NCI-H226 (cell line): ENCODE data around the gene SPTSSA.
"Not testable (repeated sequence)": the region's sequence is repeated elsewhere in the genome, so short reads cannot be mapped to it uniquely, and the experiment has no call there.

Experiments
- DNase-seq: peaks from one replicate; pipeline ENCODE4 v3.0.0-alpha.2; 2015

Gene SPTSSA

GRCh38 chr14:34426313-34427295 lies 35.4 kb downstream of the SPTSSA start:
- DNase-seq = no peak

- no peak for DNase-seq
These were observed 36.8 kb downstream of the SPTSSA start for GRCh38 chr14:34425095-34425851.

- DNase-seq = no peak
These were observed 37.6 kb downstream of the SPTSSA start for GRCh38 chr14:34424488-34424887.

- no peak for DNase-seq
These were observed 38.6 kb downstream of the SPTSSA start for GRCh38 chr14:34423445-34423844.

GRCh38 chr14:34420547-34421150 lies 41.4 kb downstream of the SPTSSA start:
- no peak for DNase-seq

GRCh38 chr14:34409721-34410120 lies 52.3 kb downstream of the SPTSSA start:
- no peak for DNase-seq

GRCh38 chr14:34407951-34408350 lies 54.1 kb downstream of the SPTSSA start:
- DNase-seq = no peak

- no peak for DNase-seq
These were observed 57.6 kb downstream of the SPTSSA start for GRCh38 chr14:34404416-34404815.

- DNase-seq = no peak
These were observed 58.4 kb downstream of the SPTSSA start for GRCh38 chr14:34403646-34404045.

- DNase-seq = no peak
These were observed 64.0 kb downstream of the SPTSSA start for GRCh38 chr14:34398024-34398423.

GRCh38 chr14:34387974-34388516 lies 74.0 kb downstream of the SPTSSA start:
- DNase-seq = no peak

- DNase-seq = no peak
These were observed 75.1 kb downstream of the SPTSSA start for GRCh38 chr14:34386865-34387485.

- DNase-seq = not testable (repeated sequence)
These were observed 76.2 kb downstream of the SPTSSA start for GRCh38 chr14:34385881-34386280.

- DNase-seq = no peak
These were observed 78.2 kb downstream of the SPTSSA start for GRCh38 chr14:34383839-34384238.
